Measurements from ENCODE around the gene SF3B2. TPM values are rescaled to one million over a fixed set of nuclear protein-coding genes. Genes with fewer than 3 reads are reported as not detected.
A peak's percentile ranks its signal among the peaks of the same experiment; 100 is the strongest.
"Not testable (repeated sequence)": the region's sequence is repeated elsewhere in the genome, so short reads cannot be mapped to it uniquely, and the experiment has no call there.

Gene SF3B2
- total RNA-seq, 1 donor = 130 TPM

- no peak overlapping the region for H3K4me3 ChIP-seq (ENCODE audit: low read depth, low read length)
- TF ChIP-seq CTCF (IDR thresholded peaks at IDR 0.05; ENCODE audit: insufficient read depth, low read depth, low read length) = no peak
- no peak for DNase-seq (ENCODE audit: low read depth)
Observed at GRCh38 chr11:66073669-66074068, 21.5 kb downstream of the SF3B2 start.

- no peak for DNase-seq (ENCODE audit: low read depth)
- H3K4me3 ChIP-seq (ENCODE audit: low read depth, low read length) = no peak overlapping the region
- no peak for TF ChIP-seq CTCF (IDR thresholded peaks at IDR 0.05; ENCODE audit: insufficient read depth, low read depth, low read length)
Observed at GRCh38 chr11:66075273-66075672, 23.1 kb downstream of the SF3B2 start.

GRCh38 chr11:66076561-66076960 is 24.4 kb downstream of the SF3B2 start:
- no peak for DNase-seq (ENCODE audit: low read depth)
- no peak for TF ChIP-seq CTCF (IDR thresholded peaks at IDR 0.05; ENCODE audit: insufficient read depth, low read depth, low read length)
- no peak overlapping the region for H3K4me3 ChIP-seq (ENCODE audit: low read depth, low read length)

- TF ChIP-seq CTCF (IDR thresholded peaks at IDR 0.05; ENCODE audit: insufficient read depth, low read depth, low read length) = no peak
- DNase-seq (ENCODE audit: low read depth) = no peak
- H3K4me3 ChIP-seq (ENCODE audit: low read depth, low read length) = no peak overlapping the region
Observed at GRCh38 chr11:66077927-66078326, 25.8 kb downstream of the SF3B2 start.

- not testable (repeated sequence) for H3K4me3 ChIP-seq (ENCODE audit: low read depth, low read length)
- peak; percentile 56 for DNase-seq (ENCODE audit: low read depth)
Observed at GRCh38 chr11:66078949-66079348, 26.8 kb downstream of the SF3B2 start.

- peak; percentile 95 for DNase-seq (ENCODE audit: low read depth)
- no peak overlapping the region for H3K4me3 ChIP-seq (ENCODE audit: low read depth, low read length)
- TF ChIP-seq CTCF (IDR thresholded peaks at IDR 0.05; ENCODE audit: insufficient read depth, low read depth, low read length) = no peak
Observed at GRCh38 chr11:66080055-66080817, 28.1 kb downstream of the SF3B2 start.

GRCh38 chr11:66081505-66081904 is 29.3 kb downstream of the SF3B2 start:
- H3K4me3 ChIP-seq (ENCODE audit: low read depth, low read length) = no peak overlapping the region
- peak; percentile 75 for DNase-seq (ENCODE audit: low read depth)
- TF ChIP-seq CTCF (IDR thresholded peaks at IDR 0.05; ENCODE audit: insufficient read depth, low read depth, low read length) = no peak
